GM12878 (cell line): ENCODE data around the gene ARHGAP5. TPM values are rescaled to one million over a fixed set of nuclear protein-coding genes. Genes with fewer than 3 reads are reported as not detected.

ENCODE experiments used
- BCL11A ChIP-seq: IDR thresholded peaks from 2 replicates; pipeline ENCODE4 v1.6.1; 2011; ENCODE audit warnings: low read depth, low read length
- CBFB ChIP-seq: IDR thresholded peaks from 2 replicates; pipeline ENCODE4 v1.6.1; 2016; ENCODE audit warnings: antibody characterized with exemption, low read depth
- JUND ChIP-seq: IDR thresholded peaks from 2 replicates; pipeline ENCODE4 v1.6.1; 2012; ENCODE audit warnings: low read depth, mild to moderate bottlenecking, low read length, improper control_type of control experiment, moderate library complexity
- MTA3 ChIP-seq: IDR thresholded peaks from 2 replicates; pipeline ENCODE4 v1.6.1; 2012; ENCODE audit warnings: low read length, inconsistent platforms, borderline replicate concordance
- RAD51 ChIP-seq: fragments of 450-650 bp; IDR thresholded peaks from 2 replicates; pipeline ENCODE4 v1.6.1; 2016; ENCODE audit warnings: moderate library complexity, mild to moderate bottlenecking, inconsistent platforms
- RELB ChIP-seq: fragments of 450-650 bp; IDR thresholded peaks from 2 replicates; pipeline ENCODE4 v1.6.1; 2017; ENCODE audit warnings: low read depth, mild to moderate bottlenecking, moderate library complexity
- SREBF2 ChIP-seq: IDR thresholded peaks from 2 replicates; pipeline ENCODE4 v1.6.1; 2012; ENCODE audit warnings: mild to moderate bottlenecking, low read length
- ZBTB4 ChIP-seq: fragments of 450-650 bp; formaldehyde crosslinking; IDR thresholded peaks from 2 replicates; pipeline ENCODE4 v1.4.0; 2022; ENCODE audit warnings: mild to moderate bottlenecking, moderate library complexity
- ZNF24 ChIP-seq: fragments of 450-650 bp; IDR thresholded peaks from 2 replicates; pipeline ENCODE4 v1.6.1; 2017; ENCODE audit warnings: antibody characterized with exemption, mild to moderate bottlenecking
- polyA plus RNA-seq, 11 experiments: library from polyadenylated mRNA; depleted of rRNA in 4 of 11; unstranded in 6 of 11; stranded (reverse) in 5 of 11; fragments of >200 nt; fragmentation: Nextera tagmentation in 4 of 11; fragmentation: Illumina TruSeq in 1 of 11; extraction: Ambion mirVana in 4 of 11; extraction: Trizol in 1 of 11; gene quantifications; 1 replicate in 1 of 11; 2 replicates in 10 of 11; pipeline versions ENCODE4 v1.2.1 to v1.2.3, GENCODE V29; 2011 to 2016; ENCODE audit warnings: inconsistent platforms in 2 of 11, missing spikeins in 2 of 11, low read depth in 1 of 11
- total RNA-seq, 4 experiments: library from RNA; depleted of rRNA in 3 of 4; stranded (reverse); fragments of >200 nt in 3 of 4; fragmentation: Illumina TruSeq in 1 of 4; extraction: Trizol in 1 of 4; gene quantifications; 2 replicates each; pipeline versions ENCODE4 v1.2.1 to v1.2.3, GENCODE V29; 2013 to 2021
- TF ChIP-seq, protein P1 (sequence below): fragments of 450-650 bp; IDR thresholded peaks from 2 replicates; pipeline ENCODE4 v1.6.1; 2017; ENCODE audit warnings: mild to moderate bottlenecking, moderate library complexity
- TF ChIP-seq, protein P2 (sequence below): fragments of 450-650 bp; IDR thresholded peaks from 2 replicates; pipeline ENCODE4 v1.6.1; 2017; ENCODE audit warnings: mild to moderate bottlenecking, low read depth, inconsistent platforms; ENCODE audit not compliant: poor library complexity, severe bottlenecking
- TF ChIP-seq, protein P3 (sequence below): IDR thresholded peaks from 2 replicates; pipeline ENCODE4 v1.6.1; 2012; ENCODE audit warnings: low read depth, low read length, improper control_type of control experiment
- TF ChIP-seq, protein P4 (sequence below): IDR thresholded peaks from 2 replicates; pipeline ENCODE4 v1.6.1; 2012; ENCODE audit warnings: low read depth, low read length, improper control_type of control experiment

The ARHGAP5 gene
- total and polyA plus RNA-seq, 10 of the 15 experiments (the other 5 are each of a cell fraction or from before 2014, with no cell fraction given): 0.91 to 19.6 (median 7.2) TPM

- TF ChIP-seq, protein P1, sequence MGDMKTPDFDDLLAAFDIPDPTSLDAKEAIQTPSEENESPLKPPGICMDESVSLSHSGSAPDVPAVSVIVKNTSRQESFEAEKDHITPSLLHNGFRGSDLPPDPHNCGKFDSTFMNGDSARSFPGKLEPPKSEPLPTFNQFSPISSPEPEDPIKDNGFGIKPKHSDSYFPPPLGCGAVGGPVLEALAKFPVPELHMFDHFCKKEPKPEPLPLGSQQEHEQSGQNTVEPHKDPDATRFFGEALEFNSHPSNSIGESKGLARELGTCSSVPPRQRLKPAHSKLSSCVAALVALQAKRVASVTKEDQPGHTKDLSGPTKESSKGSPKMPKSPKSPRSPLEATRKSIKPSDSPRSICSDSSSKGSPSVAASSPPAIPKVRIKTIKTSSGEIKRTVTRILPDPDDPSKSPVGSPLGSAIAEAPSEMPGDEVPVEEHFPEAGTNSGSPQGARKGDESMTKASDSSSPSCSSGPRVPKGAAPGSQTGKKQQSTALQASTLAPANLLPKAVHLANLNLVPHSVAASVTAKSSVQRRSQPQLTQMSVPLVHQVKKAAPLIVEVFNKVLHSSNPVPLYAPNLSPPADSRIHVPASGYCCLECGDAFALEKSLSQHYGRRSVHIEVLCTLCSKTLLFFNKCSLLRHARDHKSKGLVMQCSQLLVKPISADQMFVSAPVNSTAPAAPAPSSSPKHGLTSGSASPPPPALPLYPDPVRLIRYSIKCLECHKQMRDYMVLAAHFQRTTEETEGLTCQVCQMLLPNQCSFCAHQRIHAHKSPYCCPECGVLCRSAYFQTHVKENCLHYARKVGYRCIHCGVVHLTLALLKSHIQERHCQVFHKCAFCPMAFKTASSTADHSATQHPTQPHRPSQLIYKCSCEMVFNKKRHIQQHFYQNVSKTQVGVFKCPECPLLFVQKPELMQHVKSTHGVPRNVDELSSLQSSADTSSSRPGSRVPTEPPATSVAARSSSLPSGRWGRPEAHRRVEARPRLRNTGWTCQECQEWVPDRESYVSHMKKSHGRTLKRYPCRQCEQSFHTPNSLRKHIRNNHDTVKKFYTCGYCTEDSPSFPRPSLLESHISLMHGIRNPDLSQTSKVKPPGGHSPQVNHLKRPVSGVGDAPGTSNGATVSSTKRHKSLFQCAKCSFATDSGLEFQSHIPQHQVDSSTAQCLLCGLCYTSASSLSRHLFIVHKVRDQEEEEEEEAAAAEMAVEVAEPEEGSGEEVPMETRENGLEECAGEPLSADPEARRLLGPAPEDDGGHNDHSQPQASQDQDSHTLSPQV: no peak
- no peak for TF ChIP-seq ZBTB4 (CRISPR knock-in tag)
- peak; percentile 96 for TF ChIP-seq RELB
- TF ChIP-seq, protein P2, sequence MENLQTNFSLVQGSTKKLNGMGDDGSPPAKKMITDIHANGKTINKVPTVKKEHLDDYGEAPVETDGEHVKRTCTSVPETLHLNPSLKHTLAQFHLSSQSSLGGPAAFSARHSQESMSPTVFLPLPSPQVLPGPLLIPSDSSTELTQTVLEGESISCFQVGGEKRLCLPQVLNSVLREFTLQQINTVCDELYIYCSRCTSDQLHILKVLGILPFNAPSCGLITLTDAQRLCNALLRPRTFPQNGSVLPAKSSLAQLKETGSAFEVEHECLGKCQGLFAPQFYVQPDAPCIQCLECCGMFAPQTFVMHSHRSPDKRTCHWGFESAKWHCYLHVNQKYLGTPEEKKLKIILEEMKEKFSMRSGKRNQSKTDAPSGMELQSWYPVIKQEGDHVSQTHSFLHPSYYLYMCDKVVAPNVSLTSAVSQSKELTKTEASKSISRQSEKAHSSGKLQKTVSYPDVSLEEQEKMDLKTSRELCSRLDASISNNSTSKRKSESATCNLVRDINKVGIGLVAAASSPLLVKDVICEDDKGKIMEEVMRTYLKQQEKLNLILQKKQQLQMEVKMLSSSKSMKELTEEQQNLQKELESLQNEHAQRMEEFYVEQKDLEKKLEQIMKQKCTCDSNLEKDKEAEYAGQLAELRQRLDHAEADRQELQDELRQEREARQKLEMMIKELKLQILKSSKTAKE: peak; percentile 92
- 0 out of 2 replicates have a peak, but pooled peaks have one; percentile 8 for TF ChIP-seq ZNF24
- TF ChIP-seq, protein P3, sequence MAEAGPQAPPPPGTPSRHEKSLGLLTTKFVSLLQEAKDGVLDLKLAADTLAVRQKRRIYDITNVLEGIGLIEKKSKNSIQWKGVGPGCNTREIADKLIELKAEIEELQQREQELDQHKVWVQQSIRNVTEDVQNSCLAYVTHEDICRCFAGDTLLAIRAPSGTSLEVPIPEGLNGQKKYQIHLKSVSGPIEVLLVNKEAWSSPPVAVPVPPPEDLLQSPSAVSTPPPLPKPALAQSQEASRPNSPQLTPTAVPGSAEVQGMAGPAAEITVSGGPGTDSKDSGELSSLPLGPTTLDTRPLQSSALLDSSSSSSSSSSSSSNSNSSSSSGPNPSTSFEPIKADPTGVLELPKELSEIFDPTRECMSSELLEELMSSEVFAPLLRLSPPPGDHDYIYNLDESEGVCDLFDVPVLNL: no peak
- TF ChIP-seq JUND: peak; percentile 89; the same call in 1 of the 2 replicates
- TF ChIP-seq CBFB: no peak
- TF ChIP-seq, protein P4, sequence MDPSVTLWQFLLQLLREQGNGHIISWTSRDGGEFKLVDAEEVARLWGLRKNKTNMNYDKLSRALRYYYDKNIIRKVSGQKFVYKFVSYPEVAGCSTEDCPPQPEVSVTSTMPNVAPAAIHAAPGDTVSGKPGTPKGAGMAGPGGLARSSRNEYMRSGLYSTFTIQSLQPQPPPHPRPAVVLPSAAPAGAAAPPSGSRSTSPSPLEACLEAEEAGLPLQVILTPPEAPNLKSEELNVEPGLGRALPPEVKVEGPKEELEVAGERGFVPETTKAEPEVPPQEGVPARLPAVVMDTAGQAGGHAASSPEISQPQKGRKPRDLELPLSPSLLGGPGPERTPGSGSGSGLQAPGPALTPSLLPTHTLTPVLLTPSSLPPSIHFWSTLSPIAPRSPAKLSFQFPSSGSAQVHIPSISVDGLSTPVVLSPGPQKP: no peak
- peak; percentile 99 for TF ChIP-seq BCL11A
- TF ChIP-seq MTA3: no peak
- peak; percentile 54; the same call in 1 of the 2 replicates for TF ChIP-seq RAD51
- TF ChIP-seq SREBF2: no peak
- TF ChIP-seq, all 136 proteins: peak for 47
Observed at GRCh38 chr14:32205984-32206383, 128.9 kb downstream of the ARHGAP5 start (continued).
